ENCODE measurements around the gene CNTNAP5.

- TF ChIP-seq, protein P1, sequence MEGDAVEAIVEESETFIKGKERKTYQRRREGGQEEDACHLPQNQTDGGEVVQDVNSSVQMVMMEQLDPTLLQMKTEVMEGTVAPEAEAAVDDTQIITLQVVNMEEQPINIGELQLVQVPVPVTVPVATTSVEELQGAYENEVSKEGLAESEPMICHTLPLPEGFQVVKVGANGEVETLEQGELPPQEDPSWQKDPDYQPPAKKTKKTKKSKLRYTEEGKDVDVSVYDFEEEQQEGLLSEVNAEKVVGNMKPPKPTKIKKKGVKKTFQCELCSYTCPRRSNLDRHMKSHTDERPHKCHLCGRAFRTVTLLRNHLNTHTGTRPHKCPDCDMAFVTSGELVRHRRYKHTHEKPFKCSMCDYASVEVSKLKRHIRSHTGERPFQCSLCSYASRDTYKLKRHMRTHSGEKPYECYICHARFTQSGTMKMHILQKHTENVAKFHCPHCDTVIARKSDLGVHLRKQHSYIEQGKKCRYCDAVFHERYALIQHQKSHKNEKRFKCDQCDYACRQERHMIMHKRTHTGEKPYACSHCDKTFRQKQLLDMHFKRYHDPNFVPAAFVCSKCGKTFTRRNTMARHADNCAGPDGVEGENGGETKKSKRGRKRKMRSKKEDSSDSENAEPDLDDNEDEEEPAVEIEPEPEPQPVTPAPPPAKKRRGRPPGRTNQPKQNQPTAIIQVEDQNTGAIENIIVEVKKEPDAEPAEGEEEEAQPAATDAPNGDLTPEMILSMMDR (IDR thresholded peaks at IDR 0.05; ENCODE audit: low read depth, low read length) = no peak
- no peak for TF ChIP-seq POLR2A (IDR thresholded peaks at IDR 0.05; ENCODE audit: extremely low read depth, insufficient read length)
- TF ChIP-seq MYC (IDR thresholded peaks at IDR 0.05; ENCODE audit: low read depth, low read length) = no peak
- TF ChIP-seq MAX (IDR thresholded peaks at IDR 0.05; ENCODE audit: low read depth, low read length) = no peak
Measured at GRCh38 chr2:124257120-124257519, 232.0 kb downstream of the CNTNAP5 start.
